ENCODE results near the gene HOPX. TPM values are rescaled to one million over a fixed set of nuclear protein-coding genes. Genes with fewer than 3 reads are reported as not detected.

The HOPX gene
- total RNA-seq, 1 experiment from 2014 or later, result 0.26 TPM

- ChIA-PET CTCF (no interaction called here), POLR2A (no interaction called here)
- ATAC-seq, result no peak
- Mint-ChIP-seq H3K4me1 (peaks cover 32% of the 10 kb centered on the region), H3K36me3 (no peaks in the 10 kb centered on the region), H3K9me3 (no peaks in the 10 kb centered on the region), H3K27ac (no peak overlapping the region), H3K27me3 (ENCODE audit: low read depth) (peaks cover 100% of the 10 kb centered on the region), H3K4me3 (no peak overlapping the region)
- TF ChIP-seq ZBTB21 (CRISPR knock-in tag; IDR thresholded peaks at IDR 0.05; ENCODE audit: borderline replicate concordance), result no peak
- TF ChIP-seq, protein P1, sequence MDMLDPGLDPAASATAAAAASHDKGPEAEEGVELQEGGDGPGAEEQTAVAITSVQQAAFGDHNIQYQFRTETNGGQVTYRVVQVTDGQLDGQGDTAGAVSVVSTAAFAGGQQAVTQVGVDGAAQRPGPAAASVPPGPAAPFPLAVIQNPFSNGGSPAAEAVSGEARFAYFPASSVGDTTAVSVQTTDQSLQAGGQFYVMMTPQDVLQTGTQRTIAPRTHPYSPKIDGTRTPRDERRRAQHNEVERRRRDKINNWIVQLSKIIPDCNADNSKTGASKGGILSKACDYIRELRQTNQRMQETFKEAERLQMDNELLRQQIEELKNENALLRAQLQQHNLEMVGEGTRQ (CRISPR knock-in tag; IDR thresholded peaks at IDR 0.05), result no peak
- no peak for TF ChIP-seq MAX (CRISPR knock-in tag; IDR thresholded peaks at IDR 0.05)
- TF ChIP-seq RELA (CRISPR knock-in tag; IDR thresholded peaks at IDR 0.05; ENCODE audit: borderline replicate concordance), result no peak
- TF ChIP-seq, protein P2, sequence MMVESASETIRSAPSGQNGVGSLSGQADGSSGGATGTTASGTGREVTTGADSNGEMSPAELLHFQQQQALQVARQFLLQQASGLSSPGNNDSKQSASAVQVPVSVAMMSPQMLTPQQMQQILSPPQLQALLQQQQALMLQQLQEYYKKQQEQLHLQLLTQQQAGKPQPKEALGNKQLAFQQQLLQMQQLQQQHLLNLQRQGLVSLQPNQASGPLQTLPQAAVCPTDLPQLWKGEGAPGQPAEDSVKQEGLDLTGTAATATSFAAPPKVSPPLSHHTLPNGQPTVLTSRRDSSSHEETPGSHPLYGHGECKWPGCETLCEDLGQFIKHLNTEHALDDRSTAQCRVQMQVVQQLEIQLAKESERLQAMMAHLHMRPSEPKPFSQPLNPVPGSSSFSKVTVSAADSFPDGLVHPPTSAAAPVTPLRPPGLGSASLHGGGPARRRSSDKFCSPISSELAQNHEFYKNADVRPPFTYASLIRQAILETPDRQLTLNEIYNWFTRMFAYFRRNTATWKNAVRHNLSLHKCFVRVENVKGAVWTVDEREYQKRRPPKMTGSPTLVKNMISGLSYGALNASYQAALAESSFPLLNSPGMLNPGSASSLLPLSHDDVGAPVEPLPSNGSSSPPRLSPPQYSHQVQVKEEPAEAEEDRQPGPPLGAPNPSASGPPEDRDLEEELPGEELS (CRISPR knock-in tag; IDR thresholded peaks at IDR 0.05), result no peak
- no peak for TF ChIP-seq CBFB (CRISPR knock-in tag; IDR thresholded peaks at IDR 0.05; ENCODE audit: low read depth)
- TF ChIP-seq NFATC4 (CRISPR knock-in tag; IDR thresholded peaks at IDR 0.05), result no peak
- no peak for TF ChIP-seq PRDM15 (CRISPR knock-in tag; IDR thresholded peaks at IDR 0.05)
- TF ChIP-seq, protein P3, sequence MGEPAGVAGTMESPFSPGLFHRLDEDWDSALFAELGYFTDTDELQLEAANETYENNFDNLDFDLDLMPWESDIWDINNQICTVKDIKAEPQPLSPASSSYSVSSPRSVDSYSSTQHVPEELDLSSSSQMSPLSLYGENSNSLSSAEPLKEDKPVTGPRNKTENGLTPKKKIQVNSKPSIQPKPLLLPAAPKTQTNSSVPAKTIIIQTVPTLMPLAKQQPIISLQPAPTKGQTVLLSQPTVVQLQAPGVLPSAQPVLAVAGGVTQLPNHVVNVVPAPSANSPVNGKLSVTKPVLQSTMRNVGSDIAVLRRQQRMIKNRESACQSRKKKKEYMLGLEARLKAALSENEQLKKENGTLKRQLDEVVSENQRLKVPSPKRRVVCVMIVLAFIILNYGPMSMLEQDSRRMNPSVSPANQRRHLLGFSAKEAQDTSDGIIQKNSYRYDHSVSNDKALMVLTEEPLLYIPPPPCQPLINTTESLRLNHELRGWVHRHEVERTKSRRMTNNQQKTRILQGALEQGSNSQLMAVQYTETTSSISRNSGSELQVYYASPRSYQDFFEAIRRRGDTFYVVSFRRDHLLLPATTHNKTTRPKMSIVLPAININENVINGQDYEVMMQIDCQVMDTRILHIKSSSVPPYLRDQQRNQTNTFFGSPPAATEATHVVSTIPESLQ (CRISPR knock-in tag; IDR thresholded peaks at IDR 0.05), result no peak
- no peak for TF ChIP-seq ZNF232 (CRISPR knock-in tag; IDR thresholded peaks at IDR 0.05)
- TF ChIP-seq, protein P4, sequence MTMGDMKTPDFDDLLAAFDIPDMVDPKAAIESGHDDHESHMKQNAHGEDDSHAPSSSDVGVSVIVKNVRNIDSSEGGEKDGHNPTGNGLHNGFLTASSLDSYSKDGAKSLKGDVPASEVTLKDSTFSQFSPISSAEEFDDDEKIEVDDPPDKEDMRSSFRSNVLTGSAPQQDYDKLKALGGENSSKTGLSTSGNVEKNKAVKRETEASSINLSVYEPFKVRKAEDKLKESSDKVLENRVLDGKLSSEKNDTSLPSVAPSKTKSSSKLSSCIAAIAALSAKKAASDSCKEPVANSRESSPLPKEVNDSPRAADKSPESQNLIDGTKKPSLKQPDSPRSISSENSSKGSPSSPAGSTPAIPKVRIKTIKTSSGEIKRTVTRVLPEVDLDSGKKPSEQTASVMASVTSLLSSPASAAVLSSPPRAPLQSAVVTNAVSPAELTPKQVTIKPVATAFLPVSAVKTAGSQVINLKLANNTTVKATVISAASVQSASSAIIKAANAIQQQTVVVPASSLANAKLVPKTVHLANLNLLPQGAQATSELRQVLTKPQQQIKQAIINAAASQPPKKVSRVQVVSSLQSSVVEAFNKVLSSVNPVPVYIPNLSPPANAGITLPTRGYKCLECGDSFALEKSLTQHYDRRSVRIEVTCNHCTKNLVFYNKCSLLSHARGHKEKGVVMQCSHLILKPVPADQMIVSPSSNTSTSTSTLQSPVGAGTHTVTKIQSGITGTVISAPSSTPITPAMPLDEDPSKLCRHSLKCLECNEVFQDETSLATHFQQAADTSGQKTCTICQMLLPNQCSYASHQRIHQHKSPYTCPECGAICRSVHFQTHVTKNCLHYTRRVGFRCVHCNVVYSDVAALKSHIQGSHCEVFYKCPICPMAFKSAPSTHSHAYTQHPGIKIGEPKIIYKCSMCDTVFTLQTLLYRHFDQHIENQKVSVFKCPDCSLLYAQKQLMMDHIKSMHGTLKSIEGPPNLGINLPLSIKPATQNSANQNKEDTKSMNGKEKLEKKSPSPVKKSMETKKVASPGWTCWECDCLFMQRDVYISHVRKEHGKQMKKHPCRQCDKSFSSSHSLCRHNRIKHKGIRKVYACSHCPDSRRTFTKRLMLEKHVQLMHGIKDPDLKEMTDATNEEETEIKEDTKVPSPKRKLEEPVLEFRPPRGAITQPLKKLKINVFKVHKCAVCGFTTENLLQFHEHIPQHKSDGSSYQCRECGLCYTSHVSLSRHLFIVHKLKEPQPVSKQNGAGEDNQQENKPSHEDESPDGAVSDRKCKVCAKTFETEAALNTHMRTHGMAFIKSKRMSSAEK (CRISPR knock-in tag; IDR thresholded peaks at IDR 0.05; ENCODE audit: borderline replicate concordance), result no peak
- no peak for TF ChIP-seq ERG (CRISPR knock-in tag; IDR thresholded peaks at IDR 0.05)
- no peak for TF ChIP-seq NFYB (CRISPR knock-in tag; conservative IDR thresholded peaks at IDR 0.05; ENCODE audit: low read depth)
- DNase-seq (ENCODE audit: low spot score), result no peak
These were observed 73.2 kb downstream of the HOPX start for GRCh38 chr4:56607926-56608325.

All from WTC11 (cell line).